Measurements from ENCODE around the gene TNFRSF14. TPM values are rescaled to one million over a fixed set of nuclear protein-coding genes. Genes with fewer than 3 reads are reported as not detected.

TNFRSF14 gene
- total and polyA plus RNA-seq, 9 of the 15 experiments (the other 6 are each of a cell fraction or from before 2014, with no cell fraction given), result 0.11 to 2.3 (median 0.68) TPM; not detected in 2

- no peak for TF ChIP-seq ZNF232 (CRISPR knock-in tag; IDR thresholded peaks at IDR 0.05)
- TF ChIP-seq USF1 (CRISPR knock-in tag; IDR thresholded peaks at IDR 0.05), result peak; percentile 94
- TF ChIP-seq BCOR (IDR thresholded peaks at IDR 0.05), result peak; percentile 100
- TF ChIP-seq BHLHE40 (IDR thresholded peaks at IDR 0.05; ENCODE audit: low read length), result peak; percentile 33; the same call in 1 of the 2 replicates
- TF ChIP-seq ZNF384 (IDR thresholded peaks at IDR 0.05; ENCODE audit: low read depth, low read length), result 0 out of 2 replicates have a peak, but pooled peaks have one; percentile 3
- TF ChIP-seq TFE3 (CRISPR knock-in tag; IDR thresholded peaks at IDR 0.05), result 0 out of 2 replicates have a peak, but pooled peaks have one; percentile 3
- peak; percentile 16 for TF ChIP-seq ARHGAP35 (IDR thresholded peaks at IDR 0.05; ENCODE audit: partially characterized antibody)
- peak; percentile 36; the same call in 1 of the 2 replicates for TF ChIP-seq JUN (IDR thresholded peaks at IDR 0.05; ENCODE audit: borderline replicate concordance, low read depth, low read length)
- no peak for TF ChIP-seq JUN (CRISPR knock-in tag; IDR thresholded peaks at IDR 0.05; ENCODE audit: borderline replicate concordance)
- no peak for TF ChIP-seq FOXO4 (CRISPR knock-in tag; IDR thresholded peaks at IDR 0.05)
- TF ChIP-seq ARID1B (IDR thresholded peaks at IDR 0.05), result peak; percentile 46
- peak; percentile 95 to 99 for TF ChIP-seq KDM1A (IDR thresholded peaks at IDR 0.05)
- TF ChIP-seq EHMT2 (IDR thresholded peaks at IDR 0.05), result peak; percentile 28; the same call in 1 of the 2 replicates
- TF ChIP-seq ADNP (tag; IDR thresholded peaks at IDR 0.05), result peak; percentile 97
- TF ChIP-seq HNRNPLL (IDR thresholded peaks at IDR 0.05; ENCODE audit: low read depth, low read length, poor library complexity, severe bottlenecking), result peak; percentile 31
- no peak for TF ChIP-seq ZNF324 (CRISPR knock-in tag; IDR thresholded peaks at IDR 0.05)
- TF ChIP-seq MEIS2 (IDR thresholded peaks at IDR 0.05; ENCODE audit: partially characterized antibody), result peak; percentile 92
- TF ChIP-seq ZBTB2 (IDR thresholded peaks at IDR 0.05), result peak; percentile 64; the same call in 1 of the 2 replicates
- TF ChIP-seq CHD4 (IDR thresholded peaks at IDR 0.05; ENCODE audit: insufficient read depth, insufficient replicate concordance, low read depth, low read length, poor library complexity, severe bottlenecking), result peak; percentile 81
- peak in 1 of 2 experiments; percentile 34; a peak in 1 of 4 replicates for TF ChIP-seq KDM4B (IDR thresholded peaks at IDR 0.05; ENCODE audit: borderline replicate concordance in 2 of 2, low read depth in 1 of 2)
- TF ChIP-seq CTCF (IDR thresholded peaks at IDR 0.05 in 2 of 3, conservative IDR thresholded peaks at IDR 0.05 in 1 of 3; ENCODE audit: insufficient read depth in 2 of 3, low read depth in 1 of 3, low read length in 3 of 3), result 0 out of 6 replicates have a peak, but pooled peaks of 1 of the 3 experiments have one; percentile 10
Observed at GRCh38 chr1:2541619-2542245, 14.4 kb upstream of the TNFRSF14 start (continued).
